ENCODE measurements around the gene PHTF2. TPM values are rescaled to one million over a fixed set of nuclear protein-coding genes. Genes with fewer than 3 reads are reported as not detected.

Gene PHTF2
- total and polyA plus RNA-seq, 2 experiments from 2014 or later: 13.3 to 26.9 TPM

- Histone ChIP-seq H3K36me3 (replicated peaks; ENCODE audit: insufficient read depth, low read depth) (peaks cover 3% of the 10 kb centered on the region), H3K9me2 (replicated peaks; ENCODE audit: insufficient read depth) (no peaks in the 10 kb centered on the region), H3K4me1 (ENCODE audit: insufficient read depth) (peaks cover 4% of the 10 kb centered on the region), H3K27ac (no peak overlapping the region), H3K79me2 (no peaks in the 10 kb centered on the region), H3K27me3 (no peaks in the 10 kb centered on the region), H3K9me3 (ENCODE audit: low read depth) (no peaks in the 10 kb centered on the region), H3K4me2 (no peak overlapping the region), H3K4me3 (no peak overlapping the region), H4K20me1 (ENCODE audit: insufficient read depth, poor library complexity, severe bottlenecking) (no peaks in the 10 kb centered on the region), H2AFZ (no peak overlapping the region)
- TF ChIP-seq EZH2phosphoT487 (IDR thresholded peaks at IDR 0.05; ENCODE audit: low read depth, severe bottlenecking, unreplicated experiment) (no peak), CTCF (IDR thresholded peaks at IDR 0.05; ENCODE audit: poor library complexity) (no peak), EZH2 (IDR thresholded peaks at IDR 0.05; ENCODE audit: borderline replicate concordance) (no peak)
- no peak for DNase-seq (ENCODE audit: low spot score)
Observed at GRCh38 chr7:77786741-77787140, 11.8 kb upstream of the PHTF2 start.

GRCh38 chr7:77788327-77788902 is 10.2 kb upstream of the PHTF2 start:
- TF ChIP-seq CTCF (IDR thresholded peaks at IDR 0.05; ENCODE audit: poor library complexity): no peak
- no peak for TF ChIP-seq EZH2phosphoT487 (IDR thresholded peaks at IDR 0.05; ENCODE audit: low read depth, severe bottlenecking, unreplicated experiment)
- TF ChIP-seq EZH2 (IDR thresholded peaks at IDR 0.05; ENCODE audit: borderline replicate concordance): no peak
- Histone ChIP-seq H3K9me3 (ENCODE audit: low read depth) (no peaks in the 10 kb centered on the region), H3K4me2 (no peak overlapping the region), H3K27ac (no peak overlapping the region), H3K4me1 (ENCODE audit: insufficient read depth) (peaks cover 11% of the 10 kb centered on the region), H3K36me3 (replicated peaks; ENCODE audit: insufficient read depth, low read depth) (no peaks in the 10 kb centered on the region), H4K20me1 (ENCODE audit: insufficient read depth, poor library complexity, severe bottlenecking) (no peaks in the 10 kb centered on the region), H3K79me2 (peaks cover 4% of the 10 kb centered on the region), H3K4me3 (no peak overlapping the region), H3K27me3 (no peaks in the 10 kb centered on the region), H3K9me2 (replicated peaks; ENCODE audit: insufficient read depth) (no peaks in the 10 kb centered on the region), H2AFZ (no peak overlapping the region)
- no peak for DNase-seq (ENCODE audit: low spot score)
- WGBS (ENCODE audit: low lambda C conversion rate, missing lambda C conversion rate): 98% methylated on average over 2 of the region's 2 CpGs

- Histone ChIP-seq H3K9me2 (replicated peaks; ENCODE audit: insufficient read depth) (no peaks in the 10 kb centered on the region), H3K27me3 (no peaks in the 10 kb centered on the region), H3K9me3 (ENCODE audit: low read depth) (no peaks in the 10 kb centered on the region), H2AFZ (no peak overlapping the region), H4K20me1 (ENCODE audit: insufficient read depth, poor library complexity, severe bottlenecking) (no peaks in the 10 kb centered on the region), H3K79me2 (peaks cover 30% of the 10 kb centered on the region), H3K27ac (peak overlapping the region; percentile 53), H3K36me3 (replicated peaks; ENCODE audit: insufficient read depth, low read depth) (no peaks in the 10 kb centered on the region), H3K4me2 (peak overlapping the region; percentile 15), H3K4me1 (ENCODE audit: insufficient read depth) (peaks cover 11% of the 10 kb centered on the region), H3K4me3 (no peak overlapping the region)
- WGBS (ENCODE audit: low lambda C conversion rate, missing lambda C conversion rate): 39% methylated on average over 6 of the region's 6 CpGs
- DNase-seq (ENCODE audit: low spot score): no peak
- no peak for TF ChIP-seq EZH2 (IDR thresholded peaks at IDR 0.05; ENCODE audit: borderline replicate concordance)
- TF ChIP-seq CTCF (IDR thresholded peaks at IDR 0.05; ENCODE audit: poor library complexity): no peak
- no peak for TF ChIP-seq EZH2phosphoT487 (IDR thresholded peaks at IDR 0.05; ENCODE audit: low read depth, severe bottlenecking, unreplicated experiment)
Observed at GRCh38 chr7:77791336-77791735, 7.2 kb upstream of the PHTF2 start.

Measured in hepatocyte (in vitro differentiated cells).